HepG2 (cell line): ENCODE results near the gene NCS1. TPM values are rescaled to one million over a fixed set of nuclear protein-coding genes. Genes with fewer than 3 reads are reported as not detected.

Experiments
- ATAC-seq: fragments of 200-7000 bp; cut with Tn5 transposase; 3 replicates; pipeline ENCODE4 v1.9.1; 2020; ENCODE audit warnings: mild to moderate bottlenecking, moderate library complexity
- BruUV-seq: library from RNA; stranded (reverse); fragments of 400-500 nt; replicated peaks from 2 replicates; lab custom pipeline; 2021; lab: Mats Ljungman, UMichigan
- CTCF ChIA-PET: fragments of 300-600 bp; formaldehyde crosslinking; extraction: SDS; loops from one replicate; lab custom pipeline; 2021; ENCODE audit warnings: low total read pairs, inconsistent platforms, low intra/inter-chr PET ratio; lab: Yijun Ruan, JAX
- POLR2A ChIA-PET: fragments of 350-600 bp; sonication (Branson Sonifier 250); formaldehyde crosslinking; loops from one replicate; lab custom pipeline; 2020; ENCODE audit warnings: antibody characterized with exemption, inconsistent platforms; lab: Yijun Ruan, JAX
- DNase-seq: peaks from one replicate; pipeline ENCODE4 v3.0.0-alpha.2; 2015; ENCODE audit warnings: low spot score
- FAIRE-seq: peaks from 3 replicates; lab custom pipeline; 2011; peaks lifted over from hg19 to GRCh38; lab: Jason Lieb, UNC
- H2AFZ ChIP-seq: one replicate; pipeline ENCODE4 v1.6.1; 2011; ENCODE audit warnings: low read length, inconsistent platforms
- H3K27ac ChIP-seq: fragments of 300-600 bp; 3 replicates; pipeline ENCODE4 v1.8.0; 2011; ENCODE audit warnings: mixed run types, mild to moderate bottlenecking, mixed read lengths, low read length, inconsistent platforms; ENCODE audit not compliant: insufficient read depth; ENCODE audit errors: extremely low read length
- H3K27me3 ChIP-seq, 2 experiments: fragments of 200-600 bp in 1 of 2; 2 replicates in 1 of 2; 3 replicates in 1 of 2; pipeline versions ENCODE4 v1.6.0 to v1.8.0; 2011; ENCODE audit warnings: low read length in 2 of 2, mild to moderate bottlenecking in 2 of 2, moderate library complexity in 2 of 2, inconsistent platforms in 1 of 2; ENCODE audit not compliant: insufficient read depth in 2 of 2, control insufficient read depth in 1 of 2
- H3K36me3 ChIP-seq, 2 experiments: fragments of 200-600 bp in 1 of 2; replicated peaks in 1 of 2; 2 replicates in 1 of 2; 3 replicates in 1 of 2; pipeline versions ENCODE4 v1.5.1 to v1.8.0; 2011; ENCODE audit warnings: low read length in 2 of 2, inconsistent platforms in 1 of 2; ENCODE audit not compliant: insufficient read depth in 2 of 2, control insufficient read depth in 1 of 2
- H3K4me1 ChIP-seq: 2 replicates; pipeline ENCODE4 v1.5.1; 2012; ENCODE audit warnings: low read length, inconsistent platforms; ENCODE audit not compliant: insufficient read depth
- H3K4me2 ChIP-seq: 2 replicates; pipeline ENCODE4 v1.6.0; 2011; ENCODE audit warnings: low read depth, low read length, inconsistent platforms
- H3K4me3 ChIP-seq, 3 experiments: fragments of 200-600 bp in 1 of 3; sonication (generic), shearing (Covaris generic) in 1 of 3; replicated peaks in 1 of 3; 2 replicates each; pipeline ENCODE4 v1.5.1; 2011 to 2016; ENCODE audit warnings: low read length in 3 of 3, inconsistent platforms in 2 of 3, low read depth in 2 of 3, mild to moderate bottlenecking in 2 of 3, control low read depth in 1 of 3, mixed read lengths in 1 of 3; ENCODE audit not compliant: insufficient read depth in 1 of 3
- H3K79me2 ChIP-seq: one replicate; pipeline ENCODE4 v1.6.1; 2011; ENCODE audit warnings: low read length, inconsistent platforms; ENCODE audit not compliant: insufficient read depth
- H3K9ac ChIP-seq: 2 replicates; pipeline ENCODE4 v1.6.0; 2011; ENCODE audit warnings: mild to moderate bottlenecking, low read depth, low read length, inconsistent platforms; ENCODE audit not compliant: insufficient read depth
- H3K9me3 ChIP-seq: 2 replicates; pipeline ENCODE4 v1.5.1; 2012; ENCODE audit warnings: mild to moderate bottlenecking, low read length
- H4K20me1 ChIP-seq: 2 replicates; pipeline ENCODE4 v1.6.0; 2011; ENCODE audit warnings: inconsistent platforms, mild to moderate bottlenecking, low read length, moderate library complexity; ENCODE audit not compliant: insufficient read depth
- HIVEP1 ChIP-seq: sonication (generic); formaldehyde crosslinking; IDR thresholded peaks from 2 replicates; pipeline ENCODE4 v1.4.0; 2020; ENCODE audit warnings: mild to moderate bottlenecking, missing genetic modification reagents
- HMG20A ChIP-seq: IDR thresholded peaks from 2 replicates; pipeline ENCODE4 v1.6.1; 2016; ENCODE audit warnings: borderline replicate concordance
- KLF13 ChIP-seq: sonication (generic); formaldehyde crosslinking; IDR thresholded peaks from 2 replicates; pipeline ENCODE4 v1.4.0; 2020; ENCODE audit warnings: mild to moderate bottlenecking, missing genetic modification reagents
- NFKB2 ChIP-seq: sonication (generic); formaldehyde crosslinking; IDR thresholded peaks from 2 replicates; pipeline ENCODE4 v1.4.0; 2020; ENCODE audit warnings: missing genetic modification reagents, borderline replicate concordance
- NR2C2 ChIP-seq: sonication (generic); formaldehyde crosslinking; IDR thresholded peaks from 2 replicates; pipeline ENCODE4 v1.4.0; 2020; ENCODE audit warnings: missing genetic modification reagents, mild to moderate bottlenecking, moderate library complexity, borderline replicate concordance
- NR2F1 ChIP-seq, 2 experiments: fragments of 450-650 bp in 1 of 2; formaldehyde crosslinking in 1 of 2; IDR thresholded peaks; 2 replicates each; pipeline versions ENCODE4 v1.5.0 to v1.6.1; 2016 to 2020; ENCODE audit warnings: mild to moderate bottlenecking in 1 of 2, missing compliant biosample characterization in 1 of 2, missing genetic modification reagents in 1 of 2, moderate library complexity in 1 of 2
- SMARCE1 ChIP-seq: fragments of 450-650 bp; IDR thresholded peaks from 2 replicates; pipeline ENCODE4 v1.6.1; 2017; ENCODE audit warnings: borderline replicate concordance
- SRF ChIP-seq: IDR thresholded peaks from 2 replicates; pipeline ENCODE4 v1.6.1; 2011; ENCODE audit warnings: mild to moderate bottlenecking, low read depth, low read length, moderate library complexity
- TCF7 ChIP-seq: sonication (generic); IDR thresholded peaks from 2 replicates; pipeline ENCODE4 v1.6.1; 2016; ENCODE audit warnings: antibody characterized with exemption, low read depth
- TMF1 ChIP-seq: sonication (generic); formaldehyde crosslinking; IDR thresholded peaks from 2 replicates; pipeline ENCODE4 v1.8.1; 2022; ENCODE audit warnings: low read depth, missing genetic modification reagents
- ZNF101 ChIP-seq: sonication (generic); formaldehyde crosslinking; IDR thresholded peaks from 2 replicates; pipeline ENCODE4 v1.4.0; 2020; ENCODE audit warnings: mild to moderate bottlenecking, low read depth, missing genetic modification reagents, borderline replicate concordance
- ZNF430 ChIP-seq: sonication (generic); formaldehyde crosslinking; IDR thresholded peaks from 2 replicates; pipeline ENCODE4 v1.9.0; 2021; ENCODE audit warnings: mild to moderate bottlenecking, missing genetic modification reagents
- WGBS: methylation state at CpG from one replicate; pipeline ENCODE4 v1.1.6; 2017; ENCODE audit warnings: low lambda C conversion rate; 5-methylcytosine and 5-hydroxymethylcytosine counted together
- in situ Hi-C: cut with HindIII; loops from 2 replicates; pipeline ENCODE4 v1.10.0; 2017; ENCODE audit warnings: low pct_unique_long_range_greater_than_20kb; ENCODE audit not compliant: extremely low pct_ligation_motif_present
- intact Hi-C: fragments of 100-400 bp; cut with micrococcal nuclease; formaldehyde crosslinking; loops from one replicate; pipeline ENCODE4 v1.10.0; 2022; ENCODE audit not compliant: unreplicated experiment
- polyA plus RNA-seq, 8 experiments: library from polyadenylated mRNA; depleted of rRNA in 3 of 8; stranded (reverse) in 7 of 8; unstranded in 1 of 8; fragments of >200 nt; fragmentation: Illumina TruSeq in 4 of 8; extraction: Trizol in 4 of 8; gene quantifications; 2 replicates each; pipeline versions ENCODE4 v1.2.1 to v1.2.3, GENCODE V29; 2011 to 2016; ENCODE audit warnings: low read depth in 4 of 8, missing spikeins in 1 of 8, mixed read lengths in 1 of 8; ENCODE audit not compliant: insufficient read depth in 1 of 8
- total RNA-seq, 5 experiments: library from RNA; depleted of rRNA; stranded (reverse); fragments of >200 nt; fragmentation: Illumina TruSeq; extraction: Trizol; gene quantifications; 2 replicates each; pipeline ENCODE4 v1.2.3, GENCODE V29; 2016; ENCODE audit warnings: low read depth in 1 of 5
- TF ChIP-seq, protein P1 (sequence below): fragments of 450-650 bp; IDR thresholded peaks from 2 replicates; pipeline ENCODE4 v1.6.1; 2016
- TF ChIP-seq, protein P2 (sequence below): sonication (generic); formaldehyde crosslinking; IDR thresholded peaks from 2 replicates; pipeline ENCODE4 v1.5.1; 2020; ENCODE audit warnings: mild to moderate bottlenecking, missing genetic modification reagents
- TF ChIP-seq, protein P3 (sequence below): IDR thresholded peaks from 2 replicates; pipeline ENCODE4 v1.6.1; 2016; ENCODE audit warnings: missing compliant biosample characterization, missing genetic modification reagents, borderline replicate concordance

The NCS1 gene
- total and polyA plus RNA-seq, 2 of the 13 experiments (the other 11 are each of a cell fraction or from before 2014, with no cell fraction given) = 4.7 to 6.1 TPM

DNA sequence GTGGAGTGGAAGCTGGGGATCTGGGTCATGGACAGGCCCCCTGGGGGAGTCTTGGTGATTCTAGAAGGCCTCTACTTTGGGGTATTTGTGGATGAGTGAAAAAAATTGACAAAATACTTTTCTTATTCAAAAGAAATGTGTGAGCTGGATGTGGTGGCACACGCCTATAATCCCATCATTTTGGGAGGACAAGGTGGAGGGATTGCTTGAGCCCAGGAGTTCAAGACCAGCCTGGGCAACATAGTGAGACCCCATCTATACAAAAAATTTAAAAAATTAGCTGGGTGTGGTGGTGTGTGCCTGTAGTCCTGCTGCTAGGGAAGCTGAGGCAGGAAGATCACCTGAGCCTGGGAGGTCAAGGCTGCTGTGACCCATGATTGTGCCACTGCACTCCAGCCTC, 6.6 kb upstream of the NCS1 start:
- ChIA-PET POLR2A (no interaction called here), CTCF (no interaction called here)

DNA sequence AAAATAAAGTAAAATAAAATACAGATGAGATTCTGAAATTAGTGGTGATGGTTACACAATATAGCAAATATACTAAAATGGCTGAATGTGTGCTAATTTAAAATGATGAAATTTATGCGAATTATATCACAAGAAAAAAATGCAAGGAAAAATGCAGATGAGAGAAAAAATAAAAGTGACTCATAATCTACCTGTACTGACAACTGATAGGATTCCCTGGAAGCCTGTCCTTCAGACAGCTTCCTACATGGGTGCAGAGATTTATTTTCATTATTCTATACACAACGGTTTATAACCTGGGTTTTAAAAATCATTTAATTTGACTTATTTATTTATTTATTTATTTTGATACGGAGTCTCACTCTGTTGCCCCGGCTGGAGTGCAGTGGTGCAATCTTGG, 5.8 kb upstream of the NCS1 start:
- no peak overlapping the region for H2AFZ ChIP-seq
- FAIRE-seq = no peak
- H3K4me1 ChIP-seq = peaks cover 3% of the 10 kb centered on the region; the same call in 1 of the 2 replicates
- no peak overlapping the region for H3K9ac ChIP-seq
- H3K27ac ChIP-seq = no peak overlapping the region
- intact Hi-C loops = no loop called here
- peaks cover 1 to 34% of the 10 kb centered on the region in 2 experiments; a peak in 4 of 5 replicates for H3K27me3 ChIP-seq
- no peak for ATAC-seq
- H3K9me3 ChIP-seq = no peaks in the 10 kb centered on the region
- H3K4me2 ChIP-seq = no peak overlapping the region
- no peaks in the 10 kb centered on the region for H3K79me2 ChIP-seq
- no peak for DNase-seq
- POLR2A ChIA-PET = no interaction called here
- CTCF ChIA-PET = no interaction called here
- no TSS peak for BruUV-seq
- no peaks in the 10 kb centered on the region for H3K36me3 ChIP-seq
- H3K4me3 ChIP-seq = no peak overlapping the region
- H4K20me1 ChIP-seq = no peaks in the 10 kb centered on the region
- in situ Hi-C loops = no loop called here
- 37% methylated on average over 4 of the region's 4 CpGs for WGBS
- TF ChIP-seq HIVEP1 (CRISPR knock-in tag) (no peak), ZNF101 (CRISPR knock-in tag) (no peak), SMARCE1 (no peak), SRF (no peak), KLF13 (no peak), TMF1 (no peak), HMG20A (CRISPR knock-in tag) (no peak), ZNF430 (CRISPR knock-in tag) (no peak), TCF7 (no peak), NFKB2 (CRISPR knock-in tag) (no peak), NR2C2 (no peak)
- TF ChIP-seq, protein P1, sequence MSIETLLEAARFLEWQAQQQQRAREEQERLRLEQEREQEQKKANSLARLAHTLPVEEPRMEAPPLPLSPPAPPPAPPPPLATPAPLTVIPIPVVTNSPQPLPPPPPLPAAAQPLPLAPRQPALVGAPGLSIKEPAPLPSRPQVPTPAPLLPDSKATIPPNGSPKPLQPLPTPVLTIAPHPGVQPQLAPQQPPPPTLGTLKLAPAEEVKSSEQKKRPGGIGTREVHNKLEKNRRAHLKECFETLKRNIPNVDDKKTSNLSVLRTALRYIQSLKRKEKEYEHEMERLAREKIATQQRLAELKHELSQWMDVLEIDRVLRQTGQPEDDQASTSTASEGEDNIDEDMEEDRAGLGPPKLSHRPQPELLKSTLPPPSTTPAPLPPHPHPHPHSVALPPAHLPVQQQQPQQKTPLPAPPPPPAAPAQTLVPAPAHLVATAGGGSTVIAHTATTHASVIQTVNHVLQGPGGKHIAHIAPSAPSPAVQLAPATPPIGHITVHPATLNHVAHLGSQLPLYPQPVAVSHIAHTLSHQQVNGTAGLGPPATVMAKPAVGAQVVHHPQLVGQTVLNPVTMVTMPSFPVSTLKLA = no peak
- TF ChIP-seq, protein P2, sequence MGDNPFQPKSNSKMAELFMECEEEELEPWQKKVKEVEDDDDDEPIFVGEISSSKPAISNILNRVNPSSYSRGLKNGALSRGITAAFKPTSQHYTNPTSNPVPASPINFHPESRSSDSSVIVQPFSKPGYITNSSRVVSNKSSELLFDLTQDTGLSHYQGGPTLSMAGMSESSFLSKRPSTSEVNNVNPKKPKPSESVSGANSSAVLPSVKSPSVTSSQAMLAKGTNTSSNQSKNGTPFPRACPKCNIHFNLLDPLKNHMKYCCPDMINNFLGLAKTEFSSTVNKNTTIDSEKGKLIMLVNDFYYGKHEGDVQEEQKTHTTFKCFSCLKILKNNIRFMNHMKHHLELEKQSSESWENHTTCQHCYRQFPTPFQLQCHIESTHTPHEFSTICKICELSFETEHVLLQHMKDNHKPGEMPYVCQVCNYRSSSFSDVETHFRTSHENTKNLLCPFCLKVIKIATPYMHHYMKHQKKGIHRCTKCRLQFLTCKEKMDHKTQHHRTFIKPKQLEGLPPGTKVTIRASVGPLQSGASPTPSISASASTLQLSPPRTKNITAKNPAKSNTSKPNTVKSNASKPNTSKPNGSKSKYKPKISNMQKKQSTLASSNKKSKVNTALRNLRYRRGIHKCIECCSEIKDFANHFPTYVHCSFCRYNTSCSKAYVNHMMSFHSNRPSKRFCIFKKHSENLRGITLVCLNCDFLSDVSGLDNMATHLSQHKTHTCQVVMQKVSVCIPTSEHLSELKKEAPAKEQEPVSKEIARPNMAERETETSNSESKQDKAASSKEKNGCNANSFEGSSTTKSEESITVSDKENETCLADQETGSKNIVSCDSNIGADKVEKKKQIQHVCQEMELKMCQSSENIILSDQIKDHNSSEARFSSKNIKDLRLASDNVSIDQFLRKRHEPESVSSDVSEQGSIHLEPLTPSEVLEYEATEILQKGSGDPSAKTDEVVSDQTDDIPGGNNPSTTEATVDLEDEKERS (CRISPR knock-in tag) = no peak
- TF ChIP-seq, protein P3, sequence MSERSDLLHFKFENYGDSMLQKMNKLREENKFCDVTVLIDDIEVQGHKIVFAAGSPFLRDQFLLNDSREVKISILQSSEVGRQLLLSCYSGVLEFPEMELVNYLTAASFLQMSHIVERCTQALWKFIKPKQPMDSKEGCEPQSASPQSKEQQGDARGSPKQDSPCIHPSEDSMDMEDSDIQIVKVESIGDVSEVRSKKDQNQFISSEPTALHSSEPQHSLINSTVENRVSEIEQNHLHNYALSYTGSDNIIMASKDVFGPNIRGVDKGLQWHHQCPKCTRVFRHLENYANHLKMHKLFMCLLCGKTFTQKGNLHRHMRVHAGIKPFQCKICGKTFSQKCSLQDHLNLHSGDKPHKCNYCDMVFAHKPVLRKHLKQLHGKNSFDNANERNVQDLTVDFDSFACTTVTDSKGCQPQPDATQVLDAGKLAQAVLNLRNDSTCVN (CRISPR knock-in tag) = no peak

More for the DNA sequence above, 6.6 kb upstream of the NCS1 start:
- FAIRE-seq = no peak
- in situ Hi-C loops = no loop called here
- Histone ChIP-seq H3K79me2 (no peaks in the 10 kb centered on the region), H3K4me2 (no peak overlapping the region), H3K4me3 (no peak overlapping the region), H3K9me3 (no peaks in the 10 kb centered on the region), H3K9ac (no peak overlapping the region), H3K27ac (no peak overlapping the region), H4K20me1 (no peaks in the 10 kb centered on the region), H3K27me3 (peaks cover 0 to 26% of the 10 kb centered on the region in 2 experiments; a peak in 4 of 5 replicates), H3K4me1 (no peaks in the 10 kb centered on the region), H2AFZ (no peak overlapping the region), H3K36me3 (no peaks in the 10 kb centered on the region)
- no peak for ATAC-seq
- TF ChIP-seq NR2F1 (CRISPR knock-in tag; IDR thresholded peaks at IDR 0.05) = no peak
- DNase-seq = no peak
- intact Hi-C loops = no loop called here
- no TSS peak for BruUV-seq
- WGBS = 29% methylated on average over 1 of the region's 1 CpG
